ENCODE measurements around the gene AS3MT.
"Not testable (repeated sequence)": the region's sequence is repeated elsewhere in the genome, so short reads cannot be mapped to it uniquely, and the experiment has no call there.

The AS3MT gene

DNA sequence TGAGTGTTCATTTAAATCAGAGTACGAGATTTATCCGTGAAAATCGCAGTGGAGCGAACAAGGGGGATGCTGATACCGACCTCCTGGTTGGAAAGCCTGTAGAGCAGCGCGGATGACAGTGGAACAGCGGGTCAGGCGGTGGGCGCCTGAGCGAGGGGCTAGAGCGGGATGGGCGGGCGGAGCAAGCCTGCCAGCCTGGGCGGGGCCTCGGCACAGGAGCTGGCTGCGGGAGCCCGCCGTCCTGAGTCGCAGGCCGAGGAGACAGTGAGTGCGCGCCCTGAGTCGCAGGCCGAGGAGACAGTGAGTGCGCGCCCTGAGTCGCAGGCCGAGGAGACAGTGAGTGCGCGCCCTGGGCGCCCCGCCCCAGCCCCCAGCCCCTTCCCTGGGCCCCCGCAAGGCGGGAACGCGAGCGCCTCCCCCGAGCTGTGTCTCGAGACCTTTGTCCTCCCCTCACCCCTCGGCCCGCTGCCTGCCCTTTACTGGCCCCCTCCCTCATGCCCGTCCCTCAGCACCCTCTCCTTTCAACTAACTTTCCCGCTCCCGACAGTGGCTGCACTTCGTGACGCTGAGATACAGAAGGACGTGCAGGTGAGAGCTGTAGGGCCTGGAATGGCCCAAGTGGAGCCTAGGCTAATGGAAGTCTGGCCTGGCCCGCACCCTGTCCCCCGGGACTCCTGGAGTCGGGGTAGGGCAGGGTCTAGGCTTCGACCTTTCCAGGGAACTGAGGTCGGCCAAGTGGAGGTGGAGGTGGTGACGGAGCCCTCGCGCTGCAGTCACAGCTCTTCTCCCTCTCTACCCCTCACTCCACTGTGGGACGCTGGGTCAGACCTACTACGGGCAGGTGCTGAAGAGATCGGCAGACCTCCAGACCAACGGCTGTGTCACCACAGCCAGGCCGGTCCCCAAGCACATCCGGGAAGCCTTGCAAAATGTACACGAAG is at the start of gene AS3MT:
TSS of gene AS3MT (plus strand) at position 213 of the 941 bp plus-strand sequence. CDS start at position 336, 123 bp downstream.
- no peak for DNase-seq (ENCODE audit: low spot score)

GRCh38 chr10:102820008-102820407 is 49.3 kb upstream of the AS3MT start:
- DNase-seq (ENCODE audit: low spot score), result not testable (repeated sequence)

DNA sequence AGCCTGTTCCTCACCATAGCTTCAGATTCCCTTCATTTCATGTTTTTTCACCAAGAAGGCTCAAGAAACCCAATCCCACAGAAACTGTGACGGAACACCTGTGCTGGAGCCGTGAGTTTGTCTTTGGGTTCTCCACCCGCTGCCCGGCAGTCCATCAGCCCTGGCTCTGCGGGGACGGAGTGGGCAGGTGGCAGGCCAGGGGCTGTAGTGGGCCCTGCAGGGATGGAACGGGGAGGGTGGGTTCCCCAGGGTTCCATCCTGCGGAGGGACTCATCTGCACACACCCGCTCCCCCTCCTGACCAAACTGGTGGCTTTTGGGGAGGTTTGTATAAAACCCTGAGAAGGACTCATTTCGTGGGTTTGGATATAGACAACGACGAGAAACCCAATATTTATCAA is 47.0 kb upstream of the AS3MT start:
- no peak for DNase-seq (ENCODE audit: low spot score)

GRCh38 chr10:102824664-102825063 is 44.6 kb upstream of the AS3MT start:
- no peak for DNase-seq (ENCODE audit: low spot score)

GRCh38 chr10:102826148-102826796 is 43.0 kb upstream of the AS3MT start:
- DNase-seq (ENCODE audit: low spot score), result no peak

- no peak for DNase-seq (ENCODE audit: low spot score)
Measured at GRCh38 chr10:102827597-102827975, 41.7 kb upstream of the AS3MT start.

GRCh38 chr10:102831322-102832071 is 37.8 kb upstream of the AS3MT start:
- DNase-seq (ENCODE audit: low spot score), result no peak

DNA sequence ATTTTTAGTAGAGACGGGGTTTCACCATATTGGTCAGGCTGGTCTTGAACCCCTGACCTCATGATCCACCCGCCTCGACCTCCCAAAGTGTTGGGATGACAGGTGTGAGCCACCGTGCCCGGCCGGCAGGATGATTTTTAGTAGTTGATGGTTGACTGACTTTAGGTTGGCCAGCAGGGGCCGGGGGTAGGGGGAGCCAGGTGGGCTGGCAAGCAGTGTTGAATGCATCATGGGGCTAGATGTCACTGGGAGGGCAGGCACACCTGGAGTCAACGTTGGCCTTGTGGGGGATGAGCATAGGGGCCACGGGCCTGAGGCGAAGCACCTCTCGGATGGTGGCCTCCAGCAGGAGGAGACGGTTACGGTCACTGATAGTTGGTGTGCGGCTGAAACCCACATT is 37.0 kb upstream of the AS3MT start:
- DNase-seq (ENCODE audit: low spot score), result no peak

- no peak for DNase-seq (ENCODE audit: low spot score)
Measured at GRCh38 chr10:102832987-102833386, 36.3 kb upstream of the AS3MT start.

- DNase-seq (ENCODE audit: low spot score), result no peak
Measured at GRCh38 chr10:102834143-102834542, 35.1 kb upstream of the AS3MT start.

GRCh38 chr10:102835007-102835482 is 34.2 kb upstream of the AS3MT start:
- peak; percentile 75 for DNase-seq (ENCODE audit: low spot score)

DNA sequence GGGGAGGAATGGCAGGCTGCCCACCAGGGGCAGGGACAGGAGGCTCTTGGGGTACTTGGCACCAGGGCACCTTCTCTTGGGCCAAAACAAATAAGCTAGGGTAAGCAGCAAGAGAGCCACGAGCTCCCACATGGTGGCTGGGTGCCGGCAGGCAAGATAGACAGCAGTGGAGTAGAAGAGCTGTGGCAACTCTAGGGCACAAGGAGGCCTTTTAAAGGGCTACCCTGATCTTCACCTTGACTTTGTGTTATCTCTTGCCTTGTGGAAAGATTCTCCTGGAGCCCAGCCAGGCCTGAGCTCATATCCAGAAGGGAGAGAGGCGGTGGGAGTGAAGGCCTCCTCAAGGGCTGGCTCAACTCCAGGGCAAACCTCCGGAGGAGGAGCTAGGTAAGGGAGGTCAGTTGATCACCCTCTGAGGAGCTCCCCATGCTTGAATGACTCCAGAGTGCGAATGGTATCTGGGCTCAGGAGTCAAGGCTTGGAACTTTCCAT is 32.0 kb upstream of the AS3MT start, which contains the start of gene CYP17A1:
TSS of gene CYP17A1 (minus strand) at position 184 of the 492 bp plus-strand sequence. CDS start at position 132, 52 bp downstream.
- no peak for DNase-seq (ENCODE audit: low spot score)

- DNase-seq (ENCODE audit: low spot score), result not testable (repeated sequence)
Measured at GRCh38 chr10:102838276-102838927, 30.9 kb upstream of the AS3MT start.

DNA sequence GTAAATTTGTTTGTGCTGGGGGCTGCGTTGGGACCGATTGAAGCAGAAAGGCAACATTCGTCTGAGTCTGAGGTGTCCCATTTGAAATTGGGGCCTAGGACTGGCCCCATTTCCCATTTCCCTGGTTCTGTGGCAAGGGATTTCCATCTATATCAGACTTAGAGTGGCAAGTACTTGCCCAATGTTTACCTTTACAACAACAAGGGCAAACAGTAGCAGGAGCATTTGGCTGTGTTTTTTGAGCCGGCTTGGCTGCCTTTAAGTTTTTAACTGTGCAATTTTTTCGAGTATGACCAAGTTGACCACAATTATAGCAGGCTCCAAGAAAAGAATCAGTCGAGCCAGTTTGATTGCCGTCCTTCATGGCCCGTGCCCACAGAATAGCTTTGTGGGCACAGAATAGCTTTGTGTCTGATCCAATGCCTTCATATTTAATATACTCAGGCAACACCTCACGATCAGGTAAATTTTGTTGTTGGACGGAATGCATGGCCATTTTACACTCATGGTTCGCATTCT is 27.4 kb upstream of the AS3MT start:
- DNase-seq (ENCODE audit: low spot score), result no peak

DNA sequence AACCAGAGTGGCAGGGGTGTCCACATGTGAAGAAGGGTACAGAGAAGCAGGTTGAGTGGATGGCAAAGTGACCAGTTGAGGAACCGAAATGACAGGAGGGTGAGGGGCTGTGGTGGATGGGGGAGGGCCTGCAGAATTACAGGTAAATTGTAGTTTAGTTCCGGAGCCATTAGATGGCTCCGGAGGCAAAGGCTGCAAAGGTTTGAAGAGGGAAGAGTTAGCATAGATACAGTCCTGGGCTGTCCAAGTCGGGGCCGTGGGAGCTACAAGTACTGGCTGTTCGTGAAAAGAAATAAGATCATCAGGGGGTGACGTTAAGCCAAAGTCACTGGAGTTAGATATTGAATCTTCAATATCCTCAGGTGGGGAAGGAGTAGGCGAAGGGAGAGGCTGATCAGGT is 26.1 kb upstream of the AS3MT start:
- DNase-seq (ENCODE audit: low spot score), result not testable (repeated sequence)

DNA sequence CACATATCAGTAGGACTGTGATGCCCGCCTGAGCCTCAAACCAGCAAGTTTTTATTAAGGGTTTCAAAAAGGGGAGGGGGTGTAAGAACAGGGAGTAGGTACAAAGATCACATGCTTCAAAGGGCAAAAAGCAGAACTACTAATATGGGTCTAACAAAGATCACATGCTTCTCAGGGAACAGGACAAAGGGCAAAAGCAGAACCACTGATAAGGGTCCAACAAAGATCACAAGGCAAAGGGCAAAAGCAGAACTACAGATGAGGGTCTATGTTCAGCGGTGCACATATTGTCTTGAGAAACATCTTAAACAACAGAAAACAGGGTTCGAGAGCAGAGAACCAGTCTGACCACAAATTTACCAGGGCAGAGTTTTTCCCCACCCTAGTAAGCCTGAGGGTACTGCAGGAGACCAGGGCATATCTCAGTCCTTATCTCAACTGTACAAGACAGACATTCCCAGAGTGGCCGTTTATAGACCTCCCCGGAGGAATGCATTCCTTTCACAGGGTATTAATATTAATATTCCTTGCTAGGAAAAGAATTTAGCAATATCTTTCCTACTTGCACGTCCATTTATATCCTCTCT is 25.0 kb upstream of the AS3MT start:
- DNase-seq (ENCODE audit: low spot score), result not testable (repeated sequence)

DNA sequence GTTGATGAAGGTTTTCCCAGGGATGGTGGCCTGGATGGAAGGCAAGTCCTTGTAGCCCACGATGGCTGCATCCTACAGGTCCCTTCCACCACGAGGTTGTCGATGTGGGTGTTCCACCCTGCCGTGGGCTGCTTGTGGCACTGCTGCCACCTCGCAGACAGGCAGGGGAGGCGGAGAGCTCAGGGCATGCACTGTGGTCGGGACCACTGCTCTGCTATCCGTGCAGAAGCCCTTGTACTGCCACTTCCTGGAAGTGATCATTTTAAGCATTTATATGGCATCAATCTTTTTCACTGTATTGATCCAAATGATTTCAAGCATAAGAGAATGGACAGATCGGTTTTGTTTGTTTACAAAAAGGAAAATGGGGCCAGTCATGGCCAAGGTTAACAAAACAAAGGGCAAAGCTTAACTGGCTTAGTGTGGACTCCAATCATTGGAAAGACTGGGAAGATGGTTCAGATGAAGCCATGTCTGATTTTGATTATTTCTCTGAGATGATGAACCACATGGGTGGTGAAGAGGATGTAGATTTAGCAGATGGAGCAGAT is 23.8 kb upstream of the AS3MT start:
- no peak for DNase-seq (ENCODE audit: low spot score)

DNA sequence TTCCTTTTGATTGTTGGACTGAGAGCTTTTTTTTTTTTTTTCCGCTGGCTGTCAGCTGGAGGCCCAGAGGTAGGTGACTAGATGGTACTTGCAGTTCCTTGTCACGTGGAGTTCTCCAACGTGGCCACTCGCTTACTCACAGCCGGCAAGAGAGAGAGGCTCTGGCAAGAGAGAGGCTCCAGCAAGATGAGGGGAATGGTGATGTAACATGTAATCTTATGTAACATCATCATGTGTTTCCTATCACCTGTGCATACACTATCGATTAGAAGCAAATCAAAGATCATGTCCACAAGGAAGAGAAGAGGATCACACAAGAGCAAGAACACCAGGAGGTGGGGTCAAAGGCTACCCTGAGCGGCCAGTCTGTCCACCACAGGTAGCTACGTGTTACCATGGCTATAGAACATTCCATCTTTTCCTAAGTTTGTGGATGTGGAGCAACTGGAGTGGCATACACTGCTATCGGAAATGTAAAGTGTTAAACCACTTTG is 19.2 kb upstream of the AS3MT start:
- DNase-seq (ENCODE audit: low spot score), result no peak

DNA sequence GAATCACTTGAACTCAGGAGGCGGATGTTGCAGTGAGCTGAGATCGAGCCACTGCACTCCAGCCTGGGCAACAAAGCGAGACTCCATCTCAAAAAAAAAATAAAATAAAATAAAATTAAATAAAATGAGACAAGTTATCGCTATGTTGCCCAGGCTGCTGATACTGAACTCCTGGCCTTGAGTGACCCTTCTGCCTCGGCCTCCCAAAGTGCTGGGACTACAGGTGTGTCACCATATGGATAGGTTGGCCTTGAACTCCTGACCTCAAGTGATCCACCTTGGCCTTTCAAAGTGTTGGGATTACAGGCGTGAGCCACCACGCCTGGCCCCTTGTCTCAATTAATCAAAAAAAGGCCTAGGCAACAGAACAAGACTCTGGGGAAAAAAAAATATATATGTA is 16.0 kb upstream of the AS3MT start:
- not testable (repeated sequence) for DNase-seq (ENCODE audit: low spot score)

DNA sequence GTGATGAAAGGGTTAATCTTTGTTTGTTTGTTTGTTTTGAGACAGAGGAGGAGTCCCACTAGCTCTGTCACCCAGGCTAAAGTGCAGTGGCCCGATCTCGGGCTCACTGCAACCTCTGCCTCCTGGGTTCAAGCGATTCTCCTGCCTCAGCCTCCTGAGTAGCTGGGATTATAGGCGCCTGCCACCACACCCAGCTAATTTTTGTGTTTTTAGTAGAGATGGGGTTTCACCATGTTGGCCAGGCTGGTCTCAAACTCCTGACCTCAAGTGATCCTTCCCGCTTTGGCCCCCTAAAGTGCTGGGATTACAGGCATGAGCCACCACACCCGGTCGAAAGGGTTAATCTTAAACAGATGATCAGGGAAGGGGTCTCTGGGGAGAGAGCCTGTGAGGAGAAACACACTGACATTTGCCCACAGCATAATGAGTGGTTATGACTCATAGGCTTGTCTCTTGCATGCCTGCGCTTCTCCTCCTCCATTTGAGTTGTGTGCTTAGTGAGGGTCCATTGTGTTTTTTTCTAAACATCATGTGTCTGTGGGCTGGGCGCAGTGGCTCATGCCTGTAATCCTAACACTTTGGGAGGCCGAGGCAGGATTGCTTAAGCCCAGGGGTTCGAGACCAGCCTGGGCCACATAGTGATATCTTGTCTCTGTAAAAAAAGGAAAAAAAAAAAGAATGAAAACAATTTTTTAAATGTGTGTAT is 13.4 kb upstream of the AS3MT start:
- DNase-seq (ENCODE audit: low spot score), result peak; percentile 20
